ENCODE results near the gene ATP11A.

Gene ATP11A

DNA sequence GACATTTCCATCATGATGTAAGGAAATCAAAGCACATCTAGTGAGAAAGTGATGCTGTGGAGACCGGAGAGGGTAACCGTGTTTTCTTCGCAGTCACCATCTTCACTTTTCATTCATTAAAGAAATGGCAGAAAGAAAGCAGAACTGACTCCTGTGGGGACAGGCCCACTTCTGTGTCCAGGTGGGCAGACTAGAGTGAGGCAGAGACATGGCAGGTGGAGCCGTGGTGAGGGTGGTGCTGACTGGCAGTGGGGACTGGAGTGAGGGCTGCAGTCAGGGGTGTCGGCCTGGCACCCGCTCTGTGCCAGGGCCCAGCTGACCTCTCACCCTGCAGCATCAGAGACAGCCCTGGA is 207.7 kb downstream of the ATP11A start:
- no peak for DNase-seq

DNA sequence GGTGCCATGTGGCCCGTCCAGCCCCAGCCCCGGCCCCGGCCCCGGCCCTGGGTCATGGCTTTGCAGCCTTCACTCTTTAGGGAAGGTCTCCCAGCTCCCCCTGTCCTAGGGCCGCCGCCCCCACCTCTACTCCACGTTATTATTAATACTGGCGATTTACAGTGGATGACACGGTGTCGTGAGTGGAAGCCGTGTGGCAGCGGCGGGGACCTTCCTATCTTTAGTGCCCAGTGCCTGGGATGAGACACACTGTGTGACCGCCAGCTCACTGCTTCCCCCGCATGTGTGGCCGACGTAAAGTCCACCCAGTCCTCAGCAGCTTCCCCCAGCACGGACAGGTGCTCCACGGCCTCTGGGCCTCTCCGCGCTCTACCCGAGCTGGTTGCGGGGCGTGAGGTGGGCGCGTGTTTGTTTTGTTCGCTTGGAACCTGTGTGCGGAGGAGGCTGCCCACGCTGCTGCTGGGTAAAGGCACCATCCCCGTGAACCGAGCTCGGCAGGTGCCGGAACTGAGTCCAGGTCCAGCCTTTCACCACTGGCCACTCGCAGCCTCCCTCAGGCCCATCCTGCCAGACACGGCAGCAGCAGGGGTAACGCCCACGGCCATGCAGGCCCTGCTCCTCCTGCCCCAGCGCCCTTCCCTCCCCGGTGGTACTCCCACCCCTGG is 208.2 kb downstream of the ATP11A start:
- no peak for DNase-seq

DNA sequence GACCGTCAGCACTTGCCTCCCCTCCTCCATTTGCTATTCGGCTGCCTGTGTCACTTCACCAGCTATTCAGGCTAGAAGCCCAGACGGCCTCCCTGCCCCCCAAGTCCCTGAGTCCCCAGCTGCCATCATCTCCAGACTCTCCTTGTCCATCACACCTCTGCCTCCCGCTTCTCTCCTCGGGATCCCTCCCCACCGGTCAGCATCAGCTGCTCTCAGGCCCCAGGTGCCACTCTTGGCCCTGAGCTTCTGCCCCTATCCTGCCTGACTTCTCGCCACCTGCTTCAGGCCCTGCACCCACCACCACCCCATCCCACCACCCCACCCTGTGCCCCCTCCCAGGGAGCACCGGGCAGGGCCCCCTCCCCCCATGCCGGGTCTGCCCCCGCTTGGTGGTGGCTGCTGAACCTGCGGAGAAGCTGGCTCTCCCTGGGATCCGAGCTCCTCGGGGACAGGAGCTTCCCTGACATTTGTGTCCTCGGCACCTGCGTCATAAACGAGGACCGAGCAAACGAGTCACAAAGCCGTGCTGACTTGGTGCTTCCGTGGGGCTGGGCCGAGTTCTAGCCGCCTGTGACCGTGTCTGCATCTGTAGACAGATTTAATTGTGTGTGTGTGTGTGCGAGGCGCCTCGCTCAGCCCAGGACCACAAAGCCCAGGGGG is 208.9 kb downstream of the ATP11A start:
- DNase-seq = no peak

DNA sequence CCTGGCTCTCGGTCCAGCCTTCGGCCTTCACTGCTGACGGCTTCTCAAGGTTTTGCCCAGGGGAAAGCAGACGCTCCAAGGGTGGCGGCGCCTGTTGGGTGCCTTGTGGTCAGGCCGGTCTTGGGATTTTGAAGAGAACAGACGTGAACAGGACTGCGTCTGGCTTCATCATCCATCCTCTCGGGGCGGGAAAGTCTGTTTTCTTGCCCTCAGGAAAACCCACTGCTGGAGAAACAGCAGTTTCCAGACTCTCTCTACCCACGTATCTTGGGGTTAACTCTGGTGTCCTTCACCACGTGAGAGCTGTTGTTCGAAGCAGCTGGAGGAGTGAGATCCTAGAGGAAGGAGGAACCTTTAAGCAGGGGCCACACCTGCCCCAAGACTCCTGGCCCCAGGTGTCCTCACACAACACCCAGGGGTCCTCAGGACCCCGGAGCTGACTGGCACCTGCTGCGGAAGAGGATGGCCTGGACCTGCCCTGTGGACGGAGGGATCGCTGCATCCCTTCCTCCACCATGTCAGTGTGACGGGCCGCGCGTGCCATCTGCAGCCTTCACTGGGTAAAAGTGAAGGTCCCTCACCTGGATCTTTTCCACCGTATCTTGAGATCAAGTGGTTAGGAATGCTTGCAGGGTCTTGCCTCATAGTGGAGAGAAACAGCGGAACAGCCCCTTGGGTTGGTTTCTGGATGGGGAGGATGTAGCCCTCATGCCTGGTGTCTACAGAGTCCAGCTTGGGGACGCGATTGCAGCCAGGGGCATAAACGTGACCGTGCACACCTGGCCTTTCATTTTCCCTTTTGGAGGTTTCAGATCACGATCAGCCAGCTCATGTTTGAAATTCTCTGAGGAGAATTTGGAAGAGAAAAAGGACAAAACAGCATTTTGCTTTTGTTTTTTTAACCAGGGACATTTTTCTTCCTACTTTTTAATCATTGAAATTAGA is 209.7 kb downstream of the ATP11A start:
- DNase-seq = no peak

DNA sequence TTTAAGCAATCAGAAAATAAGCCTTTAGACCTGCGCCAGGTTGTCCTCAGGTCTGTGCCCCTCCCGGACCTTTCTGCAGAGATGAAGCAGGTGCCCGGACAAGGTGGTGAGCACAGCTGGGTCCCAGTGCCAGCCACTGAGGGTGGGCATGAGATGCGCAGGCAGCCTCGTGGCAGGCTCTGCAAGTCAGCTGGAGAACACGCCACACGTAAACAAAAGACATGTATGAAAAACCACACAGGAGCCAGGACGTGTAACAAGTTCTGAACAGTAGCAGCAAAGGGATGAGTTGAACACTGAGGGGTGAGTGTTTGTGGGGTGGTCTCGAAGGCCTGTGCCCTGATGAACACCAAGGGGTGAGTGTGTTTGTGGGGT is 210.4 kb downstream of the ATP11A start:
- no peak for DNase-seq

DNA sequence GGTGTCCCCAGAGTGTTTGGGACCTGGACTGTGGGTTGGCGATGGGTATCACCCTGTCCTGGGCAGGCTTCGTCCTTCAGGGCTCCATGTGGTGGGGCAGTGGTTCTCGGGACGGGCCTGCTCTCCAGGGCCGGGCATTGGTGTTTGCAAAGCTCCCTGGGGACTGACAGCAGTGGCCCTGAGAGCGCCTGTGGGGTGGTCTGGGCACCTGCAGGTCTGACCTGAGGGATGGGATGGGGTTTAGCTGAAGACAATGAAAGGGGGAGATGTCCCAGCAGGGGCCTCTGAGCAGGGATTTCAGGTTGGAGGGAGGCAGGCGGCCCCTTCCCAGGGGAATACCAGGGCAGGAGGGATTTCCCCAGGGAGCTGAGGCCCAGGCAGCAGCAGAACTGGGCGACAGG is 210.9 kb downstream of the ATP11A start:
- DNase-seq = no peak

DNA sequence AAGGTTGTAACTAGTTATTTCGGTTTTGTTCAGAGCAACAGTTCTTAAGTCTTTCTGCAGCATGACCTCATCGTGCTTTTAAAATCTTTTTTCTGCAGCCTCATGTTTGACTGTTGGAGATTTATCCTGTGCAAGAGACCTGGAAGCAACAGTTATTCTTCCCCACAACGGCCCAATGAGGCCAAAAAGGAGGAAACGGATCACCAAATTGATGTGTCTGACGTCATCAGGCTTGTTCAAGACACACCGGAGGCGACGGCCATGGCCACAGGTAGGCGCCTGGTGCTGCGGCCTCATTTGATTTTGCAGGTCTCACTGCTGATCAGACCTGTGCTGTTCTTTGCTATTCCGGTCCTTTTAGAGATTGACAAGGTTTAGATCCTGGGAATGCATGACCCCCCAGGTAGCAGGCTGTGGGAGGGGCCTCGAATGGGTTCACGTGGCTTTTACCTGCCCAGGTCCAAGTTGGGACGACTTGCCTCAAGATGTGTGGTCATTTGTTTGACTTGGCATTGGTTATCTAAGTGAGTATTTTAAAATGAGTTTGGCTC is 212.3 kb downstream of the ATP11A start:
- DNase-seq = no peak

DNA sequence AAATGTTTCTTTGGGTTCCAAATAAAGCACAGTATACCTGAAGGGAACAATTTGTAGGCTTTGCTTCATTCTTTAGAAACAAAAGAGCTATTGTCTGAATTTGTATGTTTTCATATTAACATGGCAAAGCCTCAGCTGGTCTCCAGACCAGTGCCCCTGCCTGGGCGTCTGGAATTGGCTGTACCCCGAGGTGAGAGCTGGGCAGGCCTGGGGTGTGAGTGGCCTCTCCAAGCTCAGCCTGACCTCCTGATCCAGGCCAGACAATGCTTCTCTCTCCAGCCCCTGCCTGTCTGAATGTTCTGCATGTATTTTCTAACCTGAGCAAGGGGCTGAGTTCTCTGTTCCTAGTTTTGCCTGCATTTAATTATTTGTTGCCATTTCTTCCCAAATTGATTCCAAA is 212.8 kb downstream of the ATP11A start:
- DNase-seq = no peak

DNA sequence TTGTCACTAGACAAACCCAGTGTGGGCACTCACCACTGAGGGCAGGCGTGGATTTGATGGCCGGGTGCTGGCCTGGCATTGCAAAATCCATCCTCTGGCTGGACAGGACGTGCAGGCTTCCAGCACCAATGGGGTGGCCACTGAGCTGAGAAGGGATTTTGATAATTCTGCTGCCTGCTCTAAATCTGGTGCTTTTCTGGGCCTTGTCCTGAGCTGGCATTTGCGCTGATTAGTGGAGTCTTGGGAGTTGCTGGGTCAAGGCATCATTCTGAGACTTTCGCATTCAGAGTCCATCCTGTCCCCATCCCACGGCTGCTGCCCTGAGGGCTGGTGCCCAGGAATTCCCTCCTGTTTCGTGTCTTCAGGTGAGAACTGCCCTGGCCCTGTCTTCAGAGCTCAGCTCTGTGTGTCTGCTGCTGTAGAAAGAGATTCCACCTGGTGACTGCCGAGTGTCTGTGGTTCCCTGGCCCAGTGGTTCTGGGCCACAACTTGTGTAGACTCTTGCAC is 213.3 kb downstream of the ATP11A start:
- DNase-seq = peak in 1 of 2 experiments; percentile 49

DNA sequence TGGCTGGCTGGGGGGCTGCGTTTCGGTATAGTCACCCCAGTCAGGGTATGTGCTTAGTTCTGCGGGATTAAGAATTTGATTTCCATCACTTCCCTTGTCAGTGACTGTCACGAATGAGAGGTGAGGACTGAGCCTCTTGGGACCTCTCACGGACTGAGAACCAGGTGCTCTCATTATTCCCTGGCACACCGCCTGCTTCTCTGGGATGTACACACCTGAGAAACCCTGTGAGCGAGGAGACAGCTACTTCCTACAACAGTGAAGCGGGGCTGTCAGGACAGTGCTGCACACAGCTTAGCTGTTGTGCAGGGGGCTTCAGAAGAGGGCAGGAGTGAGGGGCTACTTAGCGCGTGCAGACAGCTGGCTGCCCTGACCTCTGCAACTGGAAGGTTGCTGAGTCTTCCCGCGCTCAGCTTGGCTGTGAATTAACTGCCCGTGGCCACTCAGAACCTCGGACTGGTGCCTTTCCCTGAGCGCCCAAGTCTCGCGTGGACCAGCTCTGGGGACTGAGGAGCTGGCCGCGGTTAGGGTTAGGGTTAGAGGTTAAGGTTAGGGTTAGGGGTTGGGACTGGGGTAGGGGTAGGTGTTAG is 213.9 kb downstream of the ATP11A start:
- no peak for DNase-seq

DNA sequence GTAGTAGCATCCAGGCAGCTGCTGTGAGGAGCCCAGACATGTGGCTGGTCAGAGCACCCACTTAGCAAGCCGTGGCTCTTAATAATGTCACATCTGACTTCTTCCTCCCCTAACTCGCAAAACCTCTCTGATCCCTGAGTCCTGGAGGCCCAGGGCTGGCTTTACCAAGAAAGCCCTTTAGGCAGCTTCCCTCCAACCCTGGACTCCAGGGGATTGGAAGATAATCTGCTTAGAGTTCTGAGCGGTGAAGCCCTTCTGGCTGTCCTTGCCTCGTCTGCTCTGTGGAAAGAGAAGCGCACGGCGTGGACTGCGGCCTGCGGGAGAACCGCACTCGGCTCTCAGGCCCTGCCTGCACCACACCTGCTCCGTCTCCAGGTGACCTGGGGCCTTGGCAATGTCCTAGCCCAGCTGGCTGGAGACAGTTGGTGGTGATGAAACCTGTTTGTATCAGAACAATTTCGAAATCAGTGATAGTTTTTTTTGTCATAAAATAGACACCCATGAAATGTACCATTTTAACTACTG is 214.7 kb downstream of the ATP11A start:
- DNase-seq = no peak

DNA sequence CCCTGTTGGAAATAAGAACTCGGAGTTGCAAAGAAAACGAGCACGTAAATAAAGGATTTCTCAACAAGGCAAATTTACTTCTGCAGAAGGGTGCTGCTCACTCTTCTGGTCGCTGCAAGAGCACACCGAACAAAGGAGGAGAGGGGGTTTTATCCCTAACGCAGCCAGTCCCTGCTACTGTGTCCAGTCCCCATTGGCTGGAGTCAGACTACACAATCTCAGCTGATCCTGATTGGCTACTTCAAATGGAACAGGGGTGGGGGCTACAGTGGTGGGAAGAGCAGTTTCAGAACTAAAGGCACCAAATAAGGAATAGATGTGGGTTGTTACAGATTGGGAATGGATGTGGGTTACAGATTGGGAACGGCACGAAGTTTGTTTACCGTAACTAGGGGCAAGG is 215.2 kb downstream of the ATP11A start:
- DNase-seq = no peak

DNA sequence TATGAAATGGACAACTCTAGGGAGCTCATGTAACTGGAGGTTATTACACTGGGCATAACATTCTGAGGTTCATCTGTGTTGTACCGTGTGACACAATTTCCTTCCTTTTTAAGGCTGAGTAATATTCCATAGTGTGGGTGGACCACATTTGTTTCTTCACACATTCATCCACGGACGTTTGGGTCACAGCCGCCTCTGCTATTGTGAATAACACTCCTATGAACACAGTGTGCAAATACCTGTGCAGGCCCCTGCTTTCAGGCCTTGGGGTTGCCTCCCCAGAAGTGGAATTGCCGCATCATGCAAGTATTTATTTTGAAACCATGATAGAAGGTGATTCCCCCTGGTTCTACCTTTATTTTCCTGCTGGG is 215.8 kb downstream of the ATP11A start:
- no peak for DNase-seq

DNA sequence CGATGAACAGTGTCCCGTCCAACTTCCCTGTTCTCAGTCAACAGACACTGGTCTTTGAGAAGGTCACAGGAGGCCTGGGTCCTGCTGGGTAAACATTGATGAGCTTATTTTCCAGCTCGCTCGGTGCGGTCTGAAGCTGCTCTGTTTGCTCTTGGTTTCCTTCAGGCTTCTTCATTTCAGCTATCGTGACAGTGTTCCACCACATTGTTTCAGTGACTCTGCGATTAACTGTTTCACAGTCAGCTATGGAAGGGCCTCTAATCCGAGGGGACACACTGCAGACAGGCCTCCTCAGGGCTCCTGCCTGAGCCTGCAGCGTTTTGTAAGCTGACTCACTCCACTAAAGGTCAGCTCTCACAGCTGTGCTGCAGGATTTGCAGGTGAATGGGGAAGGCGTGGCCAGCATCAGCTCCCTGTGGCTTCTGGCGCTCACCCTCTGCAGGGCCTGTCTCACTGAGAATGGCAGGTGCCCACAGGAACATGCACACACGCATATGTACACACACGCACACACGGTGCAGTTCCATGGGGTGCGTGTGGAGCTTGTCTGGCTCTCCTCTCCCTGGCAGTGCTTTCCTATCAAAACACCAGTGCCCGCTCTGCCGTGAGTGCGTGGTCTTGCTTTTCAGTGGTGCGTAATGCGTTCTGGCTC is 216.3 kb downstream of the ATP11A start:
- DNase-seq = no peak

DNA sequence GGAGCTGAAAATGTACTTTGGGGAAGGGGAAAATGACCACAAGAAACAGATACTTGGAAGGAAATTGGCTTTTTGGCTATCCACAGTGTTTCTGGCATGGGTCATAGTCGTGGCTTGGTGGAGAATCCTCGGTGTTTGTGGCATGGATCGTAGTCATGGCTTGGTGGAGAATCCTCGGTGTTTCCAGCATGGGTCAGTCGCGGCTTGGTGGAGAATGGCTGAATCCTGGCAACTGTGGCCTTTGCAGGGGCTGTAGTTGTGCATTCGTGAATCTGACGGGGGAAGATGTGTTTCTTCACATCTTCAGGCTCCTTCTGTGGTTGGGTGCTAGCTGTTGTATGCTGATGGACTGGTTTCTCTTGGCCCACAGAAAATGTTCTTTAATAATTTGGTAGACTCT is 217.4 kb downstream of the ATP11A start:
- DNase-seq = no peak

DNA sequence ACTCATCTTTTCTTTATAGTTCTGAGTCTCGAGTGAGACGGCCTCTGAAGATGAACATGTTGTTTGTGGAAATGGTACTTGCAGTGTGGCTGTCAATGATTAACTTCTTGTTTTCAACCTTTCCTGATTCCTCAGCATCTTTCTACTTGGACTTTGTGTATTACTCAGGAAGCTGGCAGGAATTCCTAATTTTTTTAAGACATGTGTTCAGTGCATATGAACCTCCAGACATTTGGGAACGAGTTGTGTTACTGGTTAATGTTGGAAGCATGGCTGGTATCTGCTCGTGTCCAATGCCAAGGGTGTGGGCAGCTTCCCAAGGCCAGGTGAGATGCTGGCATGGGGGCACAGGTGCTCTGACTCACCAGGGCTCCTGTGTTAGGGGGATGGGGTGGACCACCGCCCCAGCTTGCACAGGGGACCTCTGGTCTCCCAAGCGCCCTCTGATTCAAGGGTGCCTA is 218.1 kb downstream of the ATP11A start:
- no peak for DNase-seq

DNA sequence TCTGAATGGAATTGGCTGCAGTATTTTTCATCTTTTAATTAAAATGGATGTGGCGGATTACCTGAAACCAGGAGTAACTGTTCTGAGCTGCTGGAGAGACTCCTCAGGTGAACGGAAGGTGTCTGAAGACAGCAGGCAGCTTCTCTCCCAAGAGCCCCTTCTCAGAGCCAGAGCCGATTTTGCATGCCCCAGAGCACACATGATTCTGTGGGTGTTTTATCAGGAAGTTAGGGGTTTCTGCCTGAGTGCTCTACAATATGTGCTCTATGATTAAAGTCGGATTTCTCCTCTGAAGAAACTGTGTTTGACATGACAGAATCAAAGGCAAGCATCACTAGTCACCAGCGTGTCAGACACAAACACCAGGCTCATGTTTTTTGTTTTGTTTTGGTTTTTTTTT is 218.5 kb downstream of the ATP11A start:
- peak in 1 of 2 experiments; percentile 5 for DNase-seq

DNA sequence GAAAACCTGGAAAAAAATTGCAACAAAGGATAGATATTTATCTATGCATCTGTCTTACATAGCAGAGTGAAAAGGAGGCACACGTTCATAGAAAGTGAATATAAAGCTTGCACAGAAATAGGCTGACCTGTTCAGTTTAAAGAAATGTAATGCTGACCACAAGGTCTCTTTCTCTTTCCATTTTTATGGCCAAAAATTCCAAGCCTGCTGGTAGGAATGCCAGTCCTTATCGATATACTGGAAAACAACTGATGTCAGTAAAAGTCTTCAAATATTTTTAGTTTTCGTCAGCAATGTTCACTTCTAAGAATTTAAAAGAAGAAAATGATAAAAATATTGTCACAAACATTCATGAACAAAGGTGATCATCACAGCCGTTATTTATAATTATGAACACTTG is 220.2 kb downstream of the ATP11A start:
- no peak for DNase-seq

DNA sequence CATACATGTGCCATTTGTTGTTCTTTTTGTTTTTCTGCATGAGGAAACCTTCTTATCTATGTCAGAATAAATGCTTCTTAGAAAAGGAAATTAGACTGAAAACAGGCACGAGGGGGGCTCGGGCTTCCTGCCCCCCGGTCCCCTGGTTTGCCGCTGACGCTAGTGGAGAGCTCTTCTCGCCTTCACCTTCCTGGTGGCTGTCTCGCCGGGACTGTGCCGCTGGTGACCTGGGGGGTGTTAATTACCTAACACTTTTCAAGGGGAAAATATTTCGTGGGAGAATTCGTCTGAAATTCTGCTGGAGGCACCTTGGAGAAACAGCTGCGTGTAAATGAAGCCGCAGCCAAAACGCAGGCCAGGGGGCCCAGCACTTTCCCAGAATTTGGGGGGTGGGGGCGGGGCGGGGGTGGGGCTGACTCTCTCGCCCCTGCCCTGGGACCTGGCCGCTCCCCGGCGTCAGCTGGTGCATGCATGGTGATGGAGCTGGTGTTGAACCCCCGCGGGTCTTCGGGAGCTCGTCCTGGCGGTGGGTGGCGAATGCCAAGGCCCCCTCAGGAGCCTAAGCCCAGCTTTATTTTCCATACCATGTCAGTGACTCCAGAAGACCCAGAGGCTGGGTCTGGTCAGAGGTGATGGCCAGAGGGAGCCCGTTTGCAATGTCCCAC is 220.9 kb downstream of the ATP11A start:
- no peak for DNase-seq

DNA sequence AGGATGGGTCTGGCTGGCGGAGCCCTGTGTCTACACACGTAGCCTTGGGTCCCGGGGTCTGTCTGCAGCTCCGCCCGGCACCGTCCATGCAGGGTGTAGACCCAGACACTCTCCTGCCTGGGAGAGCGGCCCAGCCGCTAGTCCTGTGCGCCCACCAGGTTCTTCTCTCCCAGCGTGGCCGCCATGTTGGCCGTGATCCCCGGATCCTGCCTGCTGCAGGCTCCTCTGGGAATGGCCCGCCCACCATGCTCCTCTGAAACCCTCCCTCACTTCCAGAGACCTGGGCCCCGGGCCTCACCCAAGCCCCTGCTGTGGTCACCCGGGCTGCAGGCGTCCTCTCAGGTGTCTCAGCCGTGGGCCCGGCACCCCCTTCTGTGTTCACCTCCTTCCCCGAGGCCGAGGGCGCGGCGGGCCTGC is 221.5 kb downstream of the ATP11A start:
- no peak for DNase-seq

DNA sequence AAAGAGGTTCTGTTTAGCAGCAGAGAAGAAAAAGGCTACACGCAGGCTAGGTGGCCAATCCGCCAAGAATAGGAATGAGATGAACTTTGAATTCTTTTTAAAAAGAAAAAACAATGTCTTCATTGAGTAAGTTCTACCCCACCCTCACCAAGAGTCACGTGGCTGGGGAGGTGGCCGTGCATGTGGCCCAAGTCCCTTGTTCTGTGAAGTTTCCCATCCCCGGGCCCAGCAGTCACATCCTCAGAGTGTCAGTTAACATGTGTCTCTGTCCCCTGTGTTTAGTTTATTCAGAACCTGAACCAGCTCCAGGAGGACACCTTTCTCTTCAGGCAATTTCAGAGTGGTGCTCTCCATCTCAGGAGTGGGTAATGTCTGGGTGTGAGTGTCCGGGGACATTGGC is 222.0 kb downstream of the ATP11A start:
- no peak for DNase-seq

Data from cerebellar nuclear complex (tissue), 1 donor.